Measurements from ENCODE around the gene APOBEC3F.
"Not testable (repeated sequence)": the region's sequence is repeated elsewhere in the genome, so short reads cannot be mapped to it uniquely, and the experiment has no call there.

The APOBEC3F gene

DNA sequence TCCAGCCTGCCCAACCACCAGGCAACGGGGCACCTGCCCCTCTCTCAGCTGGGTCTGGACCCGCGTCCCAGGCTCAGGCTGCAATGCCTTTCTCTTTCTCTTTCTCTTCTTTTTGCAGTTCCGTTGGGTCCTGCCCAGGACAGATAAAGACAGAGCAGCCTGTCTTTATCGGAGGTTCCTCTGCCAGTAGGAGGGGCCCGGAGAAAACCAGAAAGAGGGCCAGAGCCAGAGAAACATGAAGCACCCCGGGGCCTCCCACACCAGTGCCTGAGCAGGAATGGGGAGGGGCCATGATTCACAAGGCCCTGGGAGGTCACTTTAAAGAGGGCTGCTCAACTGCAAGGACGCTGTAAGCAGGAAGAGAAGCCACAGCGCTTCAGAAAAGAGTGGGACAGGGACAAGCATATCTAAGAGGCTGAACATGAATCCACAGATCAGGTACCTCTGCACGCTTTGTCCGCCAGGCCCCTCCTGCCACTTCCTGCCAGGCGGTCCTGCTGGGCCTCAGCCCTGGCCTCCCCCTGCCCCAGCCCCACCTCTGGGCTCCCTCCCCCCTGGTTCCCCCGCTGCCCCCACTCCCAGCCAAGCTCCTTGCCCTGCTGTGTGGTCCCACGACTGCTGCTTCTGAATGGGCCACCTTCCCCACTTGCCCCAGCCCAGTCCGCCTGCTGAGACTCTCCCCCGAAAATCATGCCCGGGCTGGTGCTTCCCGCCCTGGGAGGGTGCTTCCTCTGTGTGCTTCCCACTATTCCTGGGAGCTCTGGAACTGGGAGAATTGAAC lies 26.5 kb upstream of the APOBEC3F start, which contains the start of gene APOBEC3C:
APOBEC3C (plus strand) TSS at position 316 of the 781 bp plus-strand sequence; CDS start at position 422, 106 bp downstream.
- Histone ChIP-seq H3K36me3 (ENCODE audit: insufficient read depth, low read depth, low read length) (peaks cover 3% of the 10 kb centered on the region; the same call in 1 of the 2 replicates), H3K9me3 (ENCODE audit: insufficient read depth, low read depth, low read length) (no peaks in the 10 kb centered on the region), H3K27me3 (ENCODE audit: insufficient read depth, low read length) (no peaks in the 10 kb centered on the region), H3K27ac (ENCODE audit: low read length) (peak within 1 kb of the TSS; percentile 48), H3K9ac (ENCODE audit: low read depth, low read length) (peak within 1 kb of the TSS; percentile 49; the same call in 1 of the 2 replicates), H3K4me1 (ENCODE audit: insufficient read depth, low read length) (peaks cover 17% of the 10 kb centered on the region), H3K4me3 (ENCODE audit: low read length) (peak within 1 kb of the TSS; percentile 28; the same call in 1 of the 2 replicates)

DNA sequence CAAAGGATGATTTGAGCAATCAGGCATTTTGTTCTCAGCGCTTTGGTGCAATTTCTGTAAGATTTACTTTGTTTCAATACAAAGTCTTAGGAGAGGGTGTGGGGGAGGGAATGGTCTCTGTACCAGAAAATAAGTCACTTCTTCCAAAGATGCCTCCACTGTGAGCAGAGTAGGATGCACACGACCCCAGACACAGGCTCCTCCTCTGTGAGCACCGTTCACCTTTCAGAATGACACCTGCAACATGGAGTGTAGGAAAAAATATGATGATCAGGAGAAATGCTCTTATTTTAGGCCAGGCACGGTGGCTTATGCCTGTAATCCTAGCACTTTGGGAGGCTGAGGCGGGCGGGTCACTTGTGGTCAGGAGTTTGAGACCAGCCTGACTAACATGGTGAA lies 25.9 kb upstream of the APOBEC3F start:
- Histone ChIP-seq H3K4me3 (ENCODE audit: low read length) (peak overlapping the region; percentile 28; the same call in 1 of the 2 replicates), H3K4me1 (ENCODE audit: insufficient read depth, low read length) (peaks cover 21% of the 10 kb centered on the region), H3K9ac (ENCODE audit: low read depth, low read length) (peak overlapping the region; percentile 49; the same call in 1 of the 2 replicates)
- H3K9me3 ChIP-seq (ENCODE audit: insufficient read depth, low read depth, low read length); H3K27ac ChIP-seq (ENCODE audit: low read length); H3K36me3 ChIP-seq (ENCODE audit: insufficient read depth, low read depth, low read length); H3K27me3 ChIP-seq (ENCODE audit: insufficient read depth, low read length): not testable (repeated sequence)

DNA sequence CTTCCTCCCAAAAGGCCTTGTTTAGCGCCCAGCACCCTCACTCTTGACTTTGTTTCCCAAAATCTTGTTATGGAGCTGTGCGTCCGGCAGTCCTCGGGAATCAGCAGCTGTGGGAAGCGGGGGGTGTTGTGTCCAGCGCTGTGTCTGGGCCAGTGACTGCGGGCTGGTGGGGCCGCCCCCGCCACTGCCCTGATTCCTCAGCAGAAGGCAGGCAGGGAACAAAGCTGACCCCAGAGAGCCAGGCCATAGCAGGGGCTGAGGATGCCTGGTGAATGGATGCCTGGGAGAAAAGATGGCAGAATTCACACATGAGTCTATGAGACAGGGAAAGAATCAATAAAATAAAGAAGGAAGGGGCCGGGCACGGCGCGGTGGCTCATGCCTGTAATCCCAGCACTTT lies 24.1 kb upstream of the APOBEC3F start:
- Histone ChIP-seq H3K4me1 (ENCODE audit: insufficient read depth, low read length) (peaks cover 21% of the 10 kb centered on the region), H3K36me3 (ENCODE audit: insufficient read depth, low read depth, low read length) (peaks cover 5% of the 10 kb centered on the region; the same call in 1 of the 2 replicates), H3K9ac (ENCODE audit: low read depth, low read length) (no peak overlapping the region)

DNA sequence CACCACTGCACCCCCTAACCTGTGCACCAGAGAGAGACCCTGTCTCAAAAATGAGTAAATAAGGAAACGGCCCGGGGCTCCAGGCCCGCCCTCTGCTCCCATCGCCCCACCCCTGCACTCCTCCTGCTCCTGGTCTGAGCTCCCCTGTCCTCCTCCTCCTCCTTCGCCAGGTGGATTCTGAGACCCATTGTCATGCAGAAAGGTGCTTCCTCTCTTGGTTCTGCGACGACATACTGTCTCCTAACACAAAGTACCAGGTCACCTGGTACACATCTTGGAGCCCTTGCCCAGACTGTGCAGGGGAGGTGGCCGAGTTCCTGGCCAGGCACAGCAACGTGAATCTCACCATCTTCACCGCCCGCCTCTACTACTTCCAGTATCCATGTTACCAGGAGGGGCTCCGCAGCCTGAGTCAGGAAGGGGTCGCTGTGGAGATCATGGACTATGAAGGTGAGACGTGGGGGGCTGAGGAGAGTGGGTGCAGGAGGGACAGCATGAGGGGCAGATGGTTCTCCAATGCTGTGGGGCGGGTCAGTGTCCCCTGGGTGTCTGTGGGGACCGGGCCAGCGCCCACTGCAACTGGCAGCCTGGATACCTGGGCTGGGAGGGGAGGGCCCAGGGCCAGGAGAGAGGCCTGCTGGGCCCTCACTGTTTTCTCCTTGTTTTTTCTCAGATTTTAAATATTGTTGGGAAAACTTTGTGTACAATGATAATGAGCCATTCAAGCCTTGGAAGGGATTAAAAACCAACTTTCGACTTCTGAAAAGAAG lies 22.9 kb upstream of the APOBEC3F start:
- peak overlapping the region; percentile 99 for H3K27ac ChIP-seq (ENCODE audit: low read length)
- H3K4me3 ChIP-seq (ENCODE audit: low read length): peak overlapping the region; percentile 76
- H3K9ac ChIP-seq (ENCODE audit: low read depth, low read length): peak overlapping the region; percentile 88; the same call in 1 of the 2 replicates
- H3K9me3 ChIP-seq (ENCODE audit: insufficient read depth, low read depth, low read length): no peaks in the 10 kb centered on the region
- H3K27me3 ChIP-seq (ENCODE audit: insufficient read depth, low read length): no peaks in the 10 kb centered on the region
- peaks cover 21% of the 10 kb centered on the region for H3K4me1 ChIP-seq (ENCODE audit: insufficient read depth, low read length)
- H3K36me3 ChIP-seq (ENCODE audit: insufficient read depth, low read depth, low read length): peaks cover 5% of the 10 kb centered on the region; the same call in 1 of the 2 replicates

More for the DNA sequence above, 24.1 kb upstream of the APOBEC3F start:
- Histone ChIP-seq H3K27ac (ENCODE audit: low read length) (no peak overlapping the region), H3K4me3 (ENCODE audit: low read length) (no peak overlapping the region), H3K9me3 (ENCODE audit: insufficient read depth, low read depth, low read length) (no peaks in the 10 kb centered on the region), H3K27me3 (ENCODE audit: insufficient read depth, low read length) (no peaks in the 10 kb centered on the region)

DNA sequence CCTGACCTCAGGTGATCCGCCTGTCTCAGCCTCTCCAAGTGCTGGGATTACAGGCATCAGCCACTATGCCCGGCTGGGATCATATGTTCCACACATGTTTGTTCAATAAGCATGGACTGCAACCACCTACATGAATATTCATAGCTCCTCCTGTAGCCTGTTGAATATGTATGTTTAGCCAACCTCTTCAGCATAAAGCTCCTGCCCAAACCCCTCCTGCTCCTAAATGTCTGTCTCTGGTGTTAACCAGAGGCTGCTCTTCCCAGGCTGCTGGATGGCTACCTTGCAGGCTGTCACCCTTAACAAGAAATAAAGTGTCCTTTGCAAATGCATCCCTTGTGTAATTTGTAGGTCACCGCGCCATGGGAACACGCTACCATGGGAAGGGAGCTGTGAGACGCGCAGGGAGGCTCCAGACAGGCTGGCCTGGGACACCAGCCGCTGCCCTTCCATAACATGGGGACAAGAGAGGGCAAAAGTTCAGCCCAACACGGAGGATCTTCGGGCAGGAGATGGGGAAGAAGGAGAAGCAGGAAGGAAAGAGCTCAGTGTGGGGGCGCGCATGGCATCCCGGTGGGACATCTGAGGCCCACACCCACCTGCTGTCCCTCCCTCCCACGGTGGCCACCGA lies 20.5 kb upstream of the APOBEC3F start:
- Histone ChIP-seq H3K9ac (ENCODE audit: low read depth, low read length) (peak overlapping the region; percentile 48; the same call in 1 of the 2 replicates), H3K27ac (ENCODE audit: low read length) (peak overlapping the region; percentile 5), H3K4me3 (ENCODE audit: low read length) (peak overlapping the region; percentile 46; the same call in 1 of the 2 replicates), H3K36me3 (ENCODE audit: insufficient read depth, low read depth, low read length) (peaks cover 15% of the 10 kb centered on the region; the same call in 1 of the 2 replicates)
- not testable (repeated sequence) for H3K27me3 ChIP-seq (ENCODE audit: insufficient read depth, low read length); H3K4me1 ChIP-seq (ENCODE audit: insufficient read depth, low read length); H3K9me3 ChIP-seq (ENCODE audit: insufficient read depth, low read depth, low read length)

DNA sequence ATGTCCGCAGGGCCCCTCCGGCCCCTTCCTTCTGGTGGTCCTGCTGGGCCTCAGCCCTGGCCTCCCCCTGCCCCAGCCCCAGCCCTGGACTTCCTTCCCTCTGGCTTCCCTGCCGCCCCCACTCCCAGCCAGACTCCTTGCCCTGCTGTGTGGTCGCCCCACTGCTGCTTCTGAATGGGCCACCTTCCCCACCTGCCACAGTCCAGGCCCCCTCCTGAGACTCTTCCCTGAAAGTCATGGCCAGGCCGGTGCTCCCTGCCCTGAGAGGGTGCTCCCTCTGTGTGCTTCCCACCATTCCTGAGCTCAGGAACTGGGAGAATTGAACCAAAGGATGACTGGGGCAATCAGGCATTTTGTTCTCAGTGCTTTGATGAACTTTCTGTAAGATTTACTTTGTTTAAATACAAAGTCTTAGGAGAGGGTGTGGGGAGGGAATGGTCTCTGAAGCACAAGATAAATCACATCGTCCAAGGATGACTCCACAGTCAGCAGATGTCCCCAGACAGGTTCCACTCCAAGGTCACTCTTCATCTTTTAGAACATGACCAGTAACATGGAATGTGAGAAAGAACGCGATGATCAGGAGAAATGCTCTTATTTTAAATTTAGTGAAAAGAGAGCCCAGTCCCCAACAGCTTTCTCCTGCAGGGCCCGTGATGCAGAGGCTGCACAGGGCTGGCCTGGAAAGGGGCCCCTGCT lies 19.0 kb upstream of the APOBEC3F start:
- peaks cover 7% of the 10 kb centered on the region for H3K4me1 ChIP-seq (ENCODE audit: insufficient read depth, low read length)
- peaks cover 15% of the 10 kb centered on the region; the same call in 1 of the 2 replicates for H3K36me3 ChIP-seq (ENCODE audit: insufficient read depth, low read depth, low read length)
- no peaks in the 10 kb centered on the region for H3K27me3 ChIP-seq (ENCODE audit: insufficient read depth, low read length)
- H3K4me3 ChIP-seq (ENCODE audit: low read length): no peak overlapping the region; the same call in 1 of the 2 replicates
- H3K9me3 ChIP-seq (ENCODE audit: insufficient read depth, low read depth, low read length): no peaks in the 10 kb centered on the region
- 0 out of 2 replicates have a peak overlapping the region, but pooled peaks have one; percentile 32 for H3K9ac ChIP-seq (ENCODE audit: low read depth, low read length)
- H3K27ac ChIP-seq (ENCODE audit: low read length): no peak overlapping the region

DNA sequence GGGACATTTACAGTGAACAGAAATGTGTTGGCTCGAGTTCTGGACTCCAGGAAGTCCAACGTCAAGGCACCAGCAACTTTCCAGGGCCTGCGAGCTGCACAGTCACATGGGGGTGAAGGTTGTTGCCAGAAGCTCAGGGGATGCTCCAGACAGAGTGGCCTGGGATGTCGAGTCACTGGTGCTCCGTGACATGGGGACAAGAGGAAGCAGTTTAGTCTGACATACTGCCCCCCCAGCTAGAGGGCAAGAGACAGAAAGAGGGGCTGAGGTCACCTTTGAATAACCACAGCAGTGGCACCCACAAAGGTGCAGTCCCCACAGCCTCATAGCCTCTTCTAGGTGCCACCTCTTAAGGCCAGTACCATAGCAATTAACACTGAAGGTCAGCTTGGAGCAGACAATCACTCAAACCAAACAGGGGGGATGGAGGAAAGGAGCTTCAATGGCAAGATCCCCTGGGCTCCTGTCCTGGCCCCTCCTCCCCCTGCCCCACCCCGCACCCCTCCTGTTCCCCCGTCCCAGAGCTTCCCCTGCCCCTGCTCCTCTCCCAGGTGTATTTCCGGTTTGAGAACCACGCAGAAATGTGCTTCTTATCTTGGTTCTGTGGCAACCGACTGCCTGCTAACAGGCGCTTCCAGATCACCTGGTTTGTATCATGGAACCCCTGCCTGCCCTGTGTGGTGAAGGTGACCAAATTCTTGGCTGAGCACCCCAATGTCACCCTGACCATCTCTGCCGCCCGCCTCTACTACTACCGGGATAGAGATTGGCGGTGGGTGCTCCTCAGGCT lies 15.9 kb upstream of the APOBEC3F start:
- H3K27ac ChIP-seq (ENCODE audit: low read length): no peak overlapping the region
- H3K4me1 ChIP-seq (ENCODE audit: insufficient read depth, low read length): no peaks in the 10 kb centered on the region
- no peak overlapping the region for H3K4me3 ChIP-seq (ENCODE audit: low read length)
- H3K36me3 ChIP-seq (ENCODE audit: insufficient read depth, low read depth, low read length): peaks cover 10% of the 10 kb centered on the region; the same call in 1 of the 2 replicates
- no peaks in the 10 kb centered on the region for H3K27me3 ChIP-seq (ENCODE audit: insufficient read depth, low read length)
- H3K9me3 ChIP-seq (ENCODE audit: insufficient read depth, low read depth, low read length): no peaks in the 10 kb centered on the region
- no peak overlapping the region for H3K9ac ChIP-seq (ENCODE audit: low read depth, low read length)

DNA sequence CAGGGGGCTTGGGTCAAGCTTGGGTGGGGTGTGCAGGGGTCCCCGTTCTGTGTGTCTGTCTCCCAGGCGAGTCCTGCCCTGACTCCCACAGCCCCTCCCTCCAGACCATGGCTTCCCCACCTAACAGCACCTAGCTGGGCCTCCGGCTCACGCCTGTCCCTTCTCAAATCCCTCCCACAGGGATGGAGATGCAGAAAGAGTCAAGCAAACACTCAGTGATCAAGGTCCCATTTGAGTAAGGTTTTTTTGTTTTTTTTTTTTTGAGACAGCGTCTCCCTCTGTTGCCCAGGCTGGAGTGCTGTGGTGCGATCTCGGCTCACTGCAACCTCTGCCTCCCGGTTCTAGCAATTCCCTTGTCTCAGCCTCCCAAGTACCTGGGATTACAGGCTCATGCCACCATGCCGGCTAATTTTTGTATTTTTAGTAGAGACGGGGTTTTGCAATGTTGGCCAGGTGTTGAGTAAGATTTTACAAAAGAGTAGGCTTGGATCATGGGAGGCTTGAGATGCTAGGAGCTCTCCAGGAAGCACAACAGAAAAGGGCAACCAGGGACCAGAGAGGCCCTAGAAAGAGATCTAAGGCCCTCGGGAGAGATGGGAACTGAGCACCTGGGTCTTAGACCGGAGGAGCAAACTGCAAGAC lies 14.0 kb upstream of the APOBEC3F start:
- H3K9me3 ChIP-seq (ENCODE audit: insufficient read depth, low read depth, low read length): no peaks in the 10 kb centered on the region
- H3K4me3 ChIP-seq (ENCODE audit: low read length): no peak overlapping the region
- H3K27ac ChIP-seq (ENCODE audit: low read length): no peak overlapping the region
- peaks cover 10% of the 10 kb centered on the region; the same call in 1 of the 2 replicates for H3K36me3 ChIP-seq (ENCODE audit: insufficient read depth, low read depth, low read length)
- H3K9ac ChIP-seq (ENCODE audit: low read depth, low read length): no peak overlapping the region
- H3K27me3 ChIP-seq (ENCODE audit: insufficient read depth, low read length): no peaks in the 10 kb centered on the region
- peaks cover 2% of the 10 kb centered on the region; the same call in 1 of the 2 replicates for H3K4me1 ChIP-seq (ENCODE audit: insufficient read depth, low read length)

DNA sequence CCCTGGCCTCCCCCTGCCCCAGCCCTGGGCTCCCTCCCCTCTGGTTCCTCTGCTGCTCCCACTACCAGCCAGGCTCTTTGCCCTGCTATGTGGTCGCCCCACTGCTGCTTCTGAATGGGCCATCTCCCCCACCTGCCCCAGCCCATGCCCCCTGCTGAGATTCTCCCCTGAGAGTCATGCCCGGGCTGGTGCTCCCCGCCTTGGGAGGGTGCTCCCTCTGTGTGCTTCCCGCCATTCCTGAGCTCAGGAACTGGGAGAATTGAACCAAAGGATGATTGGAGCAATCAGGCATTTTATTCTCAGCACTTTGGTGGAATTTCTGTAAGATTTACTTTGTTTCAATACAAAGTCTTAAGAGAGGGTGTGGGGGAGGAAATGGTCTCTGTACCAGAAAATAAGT lies 12.9 kb upstream of the APOBEC3F start:
- Histone ChIP-seq H3K36me3 (ENCODE audit: insufficient read depth, low read depth, low read length) (peaks cover 10% of the 10 kb centered on the region; the same call in 1 of the 2 replicates), H3K4me1 (ENCODE audit: insufficient read depth, low read length) (peaks cover 7% of the 10 kb centered on the region; the same call in 1 of the 2 replicates), H3K27ac (ENCODE audit: low read length) (no peak overlapping the region), H3K27me3 (ENCODE audit: insufficient read depth, low read length) (no peaks in the 10 kb centered on the region), H3K4me3 (ENCODE audit: low read length) (no peak overlapping the region), H3K9me3 (ENCODE audit: insufficient read depth, low read depth, low read length) (no peaks in the 10 kb centered on the region), H3K9ac (ENCODE audit: low read depth, low read length) (no peak overlapping the region)

DNA sequence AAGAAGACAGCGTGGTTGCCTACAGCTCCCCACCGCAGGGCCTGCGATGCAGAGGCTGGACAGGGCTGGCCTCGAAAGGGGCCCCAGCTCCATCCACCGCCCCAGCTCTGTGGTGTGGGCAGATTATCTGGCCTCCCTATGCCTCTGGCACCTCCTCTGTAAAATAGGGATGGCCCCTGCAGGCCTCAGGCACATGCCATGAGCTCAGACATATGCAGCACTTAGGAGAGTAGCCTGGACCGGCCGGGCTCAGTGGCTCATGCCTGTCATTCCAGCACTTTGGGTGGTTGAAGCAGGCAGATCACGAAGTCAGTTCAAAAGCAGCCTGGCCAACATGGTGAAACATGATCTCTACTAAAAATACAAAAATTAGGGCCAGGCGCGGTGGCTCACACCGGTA lies 12.4 kb upstream of the APOBEC3F start:
- no peak overlapping the region for H3K9ac ChIP-seq (ENCODE audit: low read depth, low read length)

More for the DNA sequence above, 12.4 kb upstream of the APOBEC3F start:
- Histone ChIP-seq H3K4me3 (ENCODE audit: low read length) (no peak overlapping the region), H3K36me3 (ENCODE audit: insufficient read depth, low read depth, low read length) (peaks cover 10% of the 10 kb centered on the region; the same call in 1 of the 2 replicates), H3K9me3 (ENCODE audit: insufficient read depth, low read depth, low read length) (no peaks in the 10 kb centered on the region), H3K27me3 (ENCODE audit: insufficient read depth, low read length) (no peaks in the 10 kb centered on the region), H3K27ac (ENCODE audit: low read length) (no peak overlapping the region), H3K4me1 (ENCODE audit: insufficient read depth, low read length) (peaks cover 7% of the 10 kb centered on the region; the same call in 1 of the 2 replicates)
